Prostate gland (tissue), 2 donors: ENCODE results near the gene PLAA.

Experiments used
- POLR2A ChIP-seq: fragments of 450-650 bp; IDR thresholded peaks from one replicate; pipeline ENCODE4 v1.6.1; 2016; ENCODE audit warnings: antibody characterized with exemption, mild to moderate bottlenecking
- POLR2AphosphoS5 ChIP-seq: sonication (generic); formaldehyde crosslinking; IDR thresholded peaks from one replicate; pipeline ENCODE4 v1.6.1; 2017; ENCODE audit warnings: antibody characterized with exemption
- TF ChIP-seq, protein P1 (sequence below), 4 experiments: fragments of 200-600 bp in 2 of 4; fragments of 450-650 bp in 2 of 4; sonication (generic) in 2 of 4; IDR thresholded peaks; 1 replicate in 3 of 4; 2 replicates in 1 of 4; pipeline ENCODE4 v1.5.1; 2016 to 2019; ENCODE audit warnings: antibody characterized with exemption in 4 of 4, mild to moderate bottlenecking in 2 of 4, moderate library complexity in 2 of 4

DNA sequence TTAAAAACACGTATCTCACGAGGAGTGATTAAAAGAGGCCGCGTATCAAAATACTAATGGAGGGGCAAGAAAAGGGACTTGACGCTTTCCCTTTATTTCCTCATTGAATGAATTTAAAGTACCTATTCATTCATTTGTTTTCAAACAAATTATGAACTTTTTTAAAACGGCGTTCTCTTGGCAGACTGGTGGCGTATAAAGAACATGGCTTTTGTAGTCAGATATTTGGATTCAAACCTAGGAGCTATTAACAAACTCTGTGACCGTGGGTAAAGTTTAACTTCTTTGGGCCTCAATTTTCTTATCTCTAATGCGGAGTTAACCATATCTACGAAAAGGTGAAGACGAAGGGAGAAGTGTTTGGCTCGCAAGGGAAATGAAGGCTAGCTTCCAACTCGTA is 55.3 kb downstream of the PLAA start:
- TF ChIP-seq POLR2A (no peak), POLR2AphosphoS5 (no peak)
- TF ChIP-seq, protein P1, sequence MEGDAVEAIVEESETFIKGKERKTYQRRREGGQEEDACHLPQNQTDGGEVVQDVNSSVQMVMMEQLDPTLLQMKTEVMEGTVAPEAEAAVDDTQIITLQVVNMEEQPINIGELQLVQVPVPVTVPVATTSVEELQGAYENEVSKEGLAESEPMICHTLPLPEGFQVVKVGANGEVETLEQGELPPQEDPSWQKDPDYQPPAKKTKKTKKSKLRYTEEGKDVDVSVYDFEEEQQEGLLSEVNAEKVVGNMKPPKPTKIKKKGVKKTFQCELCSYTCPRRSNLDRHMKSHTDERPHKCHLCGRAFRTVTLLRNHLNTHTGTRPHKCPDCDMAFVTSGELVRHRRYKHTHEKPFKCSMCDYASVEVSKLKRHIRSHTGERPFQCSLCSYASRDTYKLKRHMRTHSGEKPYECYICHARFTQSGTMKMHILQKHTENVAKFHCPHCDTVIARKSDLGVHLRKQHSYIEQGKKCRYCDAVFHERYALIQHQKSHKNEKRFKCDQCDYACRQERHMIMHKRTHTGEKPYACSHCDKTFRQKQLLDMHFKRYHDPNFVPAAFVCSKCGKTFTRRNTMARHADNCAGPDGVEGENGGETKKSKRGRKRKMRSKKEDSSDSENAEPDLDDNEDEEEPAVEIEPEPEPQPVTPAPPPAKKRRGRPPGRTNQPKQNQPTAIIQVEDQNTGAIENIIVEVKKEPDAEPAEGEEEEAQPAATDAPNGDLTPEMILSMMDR (IDR thresholded peaks at IDR 0.05): no peak
